Endothelial cell (in vitro differentiated cells): ENCODE measurements around the gene KRTAP12-2. TPM values are rescaled to one million over a fixed set of nuclear protein-coding genes. Genes with fewer than 3 reads are reported as not detected.

ENCODE experiments used
- DNase-seq: peaks from one replicate; pipeline ENCODE4 v3.0.0; 2021; ENCODE audit warnings: low spot score
- H3K27ac Mint-ChIP-seq: one replicate; pipeline ENCODE4 v1.8.0; 2021; ENCODE audit warnings: mixed read lengths, inconsistent platforms; ENCODE audit not compliant: unreplicated experiment
- H3K27me3 Mint-ChIP-seq: one replicate; pipeline ENCODE4 v1.8.0; 2021; ENCODE audit warnings: mild to moderate bottlenecking, moderate library complexity, mixed read lengths, inconsistent platforms; ENCODE audit not compliant: unreplicated experiment
- H3K36me3 Mint-ChIP-seq: one replicate; pipeline ENCODE4 v1.8.0; 2021; ENCODE audit warnings: mild to moderate bottlenecking, low read depth, mixed read lengths, inconsistent platforms; ENCODE audit not compliant: unreplicated experiment
- H3K4me1 Mint-ChIP-seq: one replicate; pipeline ENCODE4 v1.8.0; 2021; ENCODE audit warnings: mild to moderate bottlenecking, mixed read lengths, inconsistent platforms; ENCODE audit not compliant: unreplicated experiment
- H3K4me3 Mint-ChIP-seq: one replicate; pipeline ENCODE4 v1.8.0; 2021; ENCODE audit warnings: mild to moderate bottlenecking, mixed read lengths, inconsistent platforms; ENCODE audit not compliant: unreplicated experiment
- H3K9me3 Mint-ChIP-seq: one replicate; pipeline ENCODE4 v1.8.0; 2021; ENCODE audit warnings: mixed read lengths, inconsistent platforms; ENCODE audit not compliant: unreplicated experiment
- CTCF ChIP-seq: fragments of 200-600 bp; sonication (generic); IDR thresholded peaks from one replicate; pipeline ENCODE4 v1.5.0; 2021; ENCODE audit warnings: antibody characterized with exemption; ENCODE audit not compliant: unreplicated experiment
- total RNA-seq: library from RNA; stranded (reverse); fragmentation: NEBNext Ultra II Directional; extraction: Animal tissue kit (Norgen Biotek cat#: 25700); gene quantifications from one replicate; pipeline ENCODE4 v1.2.1, GENCODE V29; 2021; ENCODE audit not compliant: unreplicated experiment

Gene KRTAP12-2
- total RNA-seq, 1 donor from 2014 or later, result not detected

- Mint-ChIP-seq H3K27ac (no peak overlapping the region), H3K36me3 (peaks cover 7% of the 10 kb centered on the region), H3K4me1 (peaks cover 7% of the 10 kb centered on the region), H3K27me3 (peaks cover 4% of the 10 kb centered on the region), H3K9me3 (peaks cover 6% of the 10 kb centered on the region), H3K4me3 (no peak overlapping the region)
- no peak for TF ChIP-seq CTCF
- no peak for DNase-seq
These were observed 50.2 kb downstream of the KRTAP12-2 start for GRCh38 chr21:44616591-44616926.

Other genes with a start within 250 kb of the KRTAP12-2 start
- gene LRRC3, start 211.4 kb downstream of the KRTAP12-2 start, total RNA-seq, result 9.1 TPM
- gene KRTAP10-1, start 126.7 kb downstream of the KRTAP12-2 start, total RNA-seq, result not detected
- not detected for gene KRTAP10-2, start 115.4 kb downstream of the KRTAP12-2 start, total RNA-seq
- gene KRTAP10-3, start 108.1 kb downstream of the KRTAP12-2 start, total RNA-seq, result not detected
- not detected for gene KRTAP10-4, start 93.2 kb downstream of the KRTAP12-2 start, total RNA-seq
- not detected for gene KRTAP10-5, start 86.3 kb downstream of the KRTAP12-2 start, total RNA-seq
- gene KRTAP10-6, start 74.4 kb downstream of the KRTAP12-2 start, total RNA-seq, result not detected
- not detected for gene KRTAP10-7, start 66.3 kb downstream of the KRTAP12-2 start, total RNA-seq
- not detected for gene KRTAP10-8, start 54.8 kb downstream of the KRTAP12-2 start, total RNA-seq
- gene KRTAP10-9, start 39.8 kb downstream of the KRTAP12-2 start, total RNA-seq, result not detected
- not detected for gene KRTAP10-10, start 29.6 kb downstream of the KRTAP12-2 start, total RNA-seq
- not detected for gene KRTAP10-11, start 20.5 kb downstream of the KRTAP12-2 start, total RNA-seq
- not detected for gene KRTAP12-4, start 12.3 kb downstream of the KRTAP12-2 start, total RNA-seq
- not detected for gene KRTAP12-3, start 9.0 kb downstream of the KRTAP12-2 start, total RNA-seq
- gene KRTAP12-1, start 15.2 kb upstream of the KRTAP12-2 start, total RNA-seq, result not detected
- not detected for gene KRTAP10-12, start 30.2 kb upstream of the KRTAP12-2 start, total RNA-seq
- gene TSPEAR, start 44.6 kb upstream of the KRTAP12-2 start, total RNA-seq, result not detected
- gene UBE2G2, start 134.9 kb upstream of the KRTAP12-2 start, total RNA-seq, result 49.6 TPM
- gene SUMO3, start 151.1 kb upstream of the KRTAP12-2 start, total RNA-seq, result 69.0 TPM
- gene PTTG1IP, start 206.8 kb upstream of the KRTAP12-2 start, total RNA-seq, result 223 TPM